A673 (cell line): ENCODE measurements around the gene MGME1. TPM values are rescaled to one million over a fixed set of nuclear protein-coding genes. Genes with fewer than 3 reads are reported as not detected.

Experiments
- BruUV-seq: library from RNA; stranded (reverse); fragments of 400-500 nt; replicated peaks from 2 replicates; lab custom pipeline; 2021; lab: Mats Ljungman, UMichigan
- CTCF ChIA-PET: fragments of 300-600 bp; sonication (Branson Sonifier 250); formaldehyde crosslinking; loops from one replicate; lab custom pipeline; 2022; ENCODE audit warnings: antibody characterized with exemption; lab: Charles Lee
- POLR2A ChIA-PET: fragments of 300-600 bp; sonication (Branson Sonifier 250); formaldehyde crosslinking; loops from one replicate; lab custom pipeline; 2022; ENCODE audit warnings: antibody characterized with exemption; ENCODE audit not compliant: low non-redundant PET; lab: Charles Lee
- DNase-seq: peaks from one replicate; pipeline ENCODE4 v3.0.0-alpha.2; 2015; ENCODE audit warnings: low spot score
- H3K27ac ChIP-seq: fragments of 200-600 bp; sonication (generic); 2 replicates; pipeline ENCODE4 v1.5.1; 2016; ENCODE audit warnings: mixed run types, low read depth, mild to moderate bottlenecking, mixed read lengths, antibody characterized with exemption, low read length; ENCODE audit not compliant: poor library complexity, severe bottlenecking
- H3K27me3 ChIP-seq: fragments of 200-600 bp; sonication (generic); replicated peaks from 2 replicates; pipeline ENCODE4 v1.6.1; 2017; ENCODE audit warnings: mixed run types, low read depth, mild to moderate bottlenecking, mixed read lengths, antibody characterized with exemption, low read length; ENCODE audit not compliant: insufficient read depth, poor library complexity
- H3K36me3 ChIP-seq: fragments of 200-600 bp; sonication (generic); 2 replicates; pipeline ENCODE4 v1.6.1; 2016; ENCODE audit warnings: mixed run types, mild to moderate bottlenecking, mixed read lengths, antibody characterized with exemption, low read length; ENCODE audit not compliant: insufficient read depth, poor library complexity, severe bottlenecking
- H3K4me1 ChIP-seq: fragments of 200-600 bp; sonication (generic); 2 replicates; pipeline ENCODE4 v1.6.1; 2017; ENCODE audit warnings: mixed run types, mild to moderate bottlenecking, mixed read lengths, antibody characterized with exemption, low read length; ENCODE audit not compliant: insufficient read depth, poor library complexity, severe bottlenecking
- H3K4me3 ChIP-seq: fragments of 200-600 bp; sonication (generic); 2 replicates; pipeline ENCODE4 v1.5.1; 2016; ENCODE audit warnings: low read depth, mixed run types, mild to moderate bottlenecking, mixed read lengths, low read length; ENCODE audit not compliant: poor library complexity, severe bottlenecking
- H3K9me3 ChIP-seq: fragments of 200-600 bp; sonication (generic); 2 replicates; pipeline ENCODE4 v1.6.1; 2016; ENCODE audit warnings: mixed run types, low read depth, mild to moderate bottlenecking, mixed read lengths, antibody characterized with exemption, low read length; ENCODE audit not compliant: poor library complexity, severe bottlenecking
- EZH2 ChIP-seq: fragments of 200-600 bp; sonication (generic); IDR thresholded peaks from 2 replicates; pipeline ENCODE4 v1.6.1; 2017; ENCODE audit warnings: borderline replicate concordance, low read depth, mild to moderate bottlenecking, mixed read lengths, antibody characterized with exemption, low read length; ENCODE audit not compliant: poor library complexity, severe bottlenecking
- intact Hi-C: fragments of 100-400 bp; cut with micrococcal nuclease; formaldehyde crosslinking; loops from one replicate; pipeline ENCODE4 v1.10.0; 2022; ENCODE audit not compliant: unreplicated experiment
- total RNA-seq: library from RNA; stranded (reverse); gene quantifications from 2 replicates; pipeline ENCODE4 v1.2.3, GENCODE V29; 2021
- TF ChIP-seq, protein P1 (sequence below): fragments of 300-800, 200-600 bp; sonication (generic); conservative IDR thresholded peaks from 2 replicates; pipeline ENCODE4 v1.5.1; 2017; ENCODE audit warnings: low read depth, mild to moderate bottlenecking, antibody characterized with exemption, low read length, moderate library complexity, mixed read lengths

MGME1 gene
- total RNA-seq, 1 experiment from 2014 or later, result 41.4 TPM

- no peaks in the 10 kb centered on the region for H3K27me3 ChIP-seq
- intact Hi-C loops, result no loop called here
- H3K36me3 ChIP-seq, result peaks cover 49% of the 10 kb centered on the region
- CTCF ChIA-PET, result no interaction called here
- H3K9me3 ChIP-seq, result no peaks in the 10 kb centered on the region
- TF ChIP-seq, protein P1, sequence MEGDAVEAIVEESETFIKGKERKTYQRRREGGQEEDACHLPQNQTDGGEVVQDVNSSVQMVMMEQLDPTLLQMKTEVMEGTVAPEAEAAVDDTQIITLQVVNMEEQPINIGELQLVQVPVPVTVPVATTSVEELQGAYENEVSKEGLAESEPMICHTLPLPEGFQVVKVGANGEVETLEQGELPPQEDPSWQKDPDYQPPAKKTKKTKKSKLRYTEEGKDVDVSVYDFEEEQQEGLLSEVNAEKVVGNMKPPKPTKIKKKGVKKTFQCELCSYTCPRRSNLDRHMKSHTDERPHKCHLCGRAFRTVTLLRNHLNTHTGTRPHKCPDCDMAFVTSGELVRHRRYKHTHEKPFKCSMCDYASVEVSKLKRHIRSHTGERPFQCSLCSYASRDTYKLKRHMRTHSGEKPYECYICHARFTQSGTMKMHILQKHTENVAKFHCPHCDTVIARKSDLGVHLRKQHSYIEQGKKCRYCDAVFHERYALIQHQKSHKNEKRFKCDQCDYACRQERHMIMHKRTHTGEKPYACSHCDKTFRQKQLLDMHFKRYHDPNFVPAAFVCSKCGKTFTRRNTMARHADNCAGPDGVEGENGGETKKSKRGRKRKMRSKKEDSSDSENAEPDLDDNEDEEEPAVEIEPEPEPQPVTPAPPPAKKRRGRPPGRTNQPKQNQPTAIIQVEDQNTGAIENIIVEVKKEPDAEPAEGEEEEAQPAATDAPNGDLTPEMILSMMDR, result no peak
- no peak for DNase-seq
- no peak overlapping the region for H3K4me3 ChIP-seq
- BruUV-seq, result no TSS peak
- no peak overlapping the region for H3K27ac ChIP-seq
- POLR2A ChIA-PET, result no interaction called here
- H3K4me1 ChIP-seq, result no peaks in the 10 kb centered on the region
These were observed 16.7 kb downstream of the MGME1 start for GRCh38 chr20:17985388-17986018.

- TF ChIP-seq, protein P1, result no peak
- TF ChIP-seq EZH2, result no peak
- H3K27ac ChIP-seq, result no peak overlapping the region
- intact Hi-C loops, result no loop called here
- DNase-seq, result no peak
- H3K36me3 ChIP-seq, result peaks cover 51% of the 10 kb centered on the region
- H3K27me3 ChIP-seq, result no peaks in the 10 kb centered on the region
- H3K4me1 ChIP-seq, result no peaks in the 10 kb centered on the region
- CTCF ChIA-PET, result no interaction called here
- no peak overlapping the region for H3K4me3 ChIP-seq
- no TSS peak for BruUV-seq
- no peaks in the 10 kb centered on the region for H3K9me3 ChIP-seq
- POLR2A ChIA-PET, result interaction anchor here (0.7 kb wide), 1 partner anchor 17 kb away, joined by 3 read pairs; no protein-coding TSS in a partner anchor
These were observed 19.2 kb downstream of the MGME1 start for GRCh38 chr20:17987988-17988387.

DNA sequence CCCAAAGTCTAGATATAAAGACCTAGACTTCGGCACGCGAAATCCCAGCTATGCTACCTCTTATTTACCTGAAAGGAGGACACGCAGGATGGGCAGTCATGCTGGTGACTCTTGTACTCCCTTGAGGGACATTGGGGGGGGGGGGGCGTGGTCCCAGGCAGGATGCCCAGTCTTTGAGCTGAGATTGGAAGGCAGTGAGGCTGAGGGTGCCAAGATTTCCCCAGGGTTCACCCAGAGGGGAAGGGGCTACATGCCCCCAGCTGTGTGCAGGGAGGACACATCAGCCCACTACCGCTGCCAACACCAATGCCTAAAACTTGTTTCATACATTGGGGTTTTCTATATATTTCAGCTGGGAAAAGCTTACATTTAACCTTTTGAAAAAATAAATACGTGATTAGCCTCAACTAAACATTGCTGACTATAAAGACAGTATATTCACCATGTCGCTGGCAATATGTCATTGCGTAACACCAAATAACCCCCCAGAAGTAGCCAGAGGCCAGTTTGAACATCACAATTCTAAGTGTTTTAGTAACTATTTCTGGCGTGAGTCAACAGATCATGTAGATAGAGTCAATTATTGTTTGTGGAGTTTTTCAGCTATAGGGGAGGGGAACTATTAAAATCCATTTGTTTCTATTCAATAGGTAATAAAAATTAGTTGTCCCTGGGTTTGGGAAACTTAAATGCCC is 21.6 kb downstream of the MGME1 start:
- no peak for DNase-seq
- H3K36me3 ChIP-seq, result peaks cover 43% of the 10 kb centered on the region
- no peaks in the 10 kb centered on the region for H3K9me3 ChIP-seq
- H3K4me1 ChIP-seq, result peaks cover 7% of the 10 kb centered on the region
- POLR2A ChIA-PET, result interaction anchor here (0.7 kb wide), 1 partner anchor 9 kb away, joined by 3 read pairs; no protein-coding TSS in a partner anchor
- CTCF ChIA-PET, result no interaction called here
- no peak overlapping the region for H3K27ac ChIP-seq
- H3K4me3 ChIP-seq, result no peak overlapping the region
- H3K27me3 ChIP-seq, result no peaks in the 10 kb centered on the region
- BruUV-seq, result TSS peak; percentile 68
- intact Hi-C loops, result loop anchor here (10.0 kb wide), 3 partner anchors 326 to 486 kb away; partner anchors contain the start of gene BFSP1
- TF ChIP-seq, protein P1, result no peak
- TF ChIP-seq EZH2, result no peak
